HepG2 (cell line): ENCODE results near the gene RDM1. TPM values are rescaled to one million over a fixed set of nuclear protein-coding genes. Genes with fewer than 3 reads are reported as not detected.

Experiments
- ATAC-seq: fragments of 200-7000 bp; cut with Tn5 transposase; 3 replicates; pipeline ENCODE4 v1.9.1; 2020; ENCODE audit warnings: mild to moderate bottlenecking, moderate library complexity
- BruUV-seq: library from RNA; stranded (reverse); fragments of 400-500 nt; replicated peaks from 2 replicates; lab custom pipeline; 2021; lab: Mats Ljungman, UMichigan
- CTCF ChIA-PET: fragments of 300-600 bp; formaldehyde crosslinking; extraction: SDS; loops from one replicate; lab custom pipeline; 2021; ENCODE audit warnings: low total read pairs, inconsistent platforms, low intra/inter-chr PET ratio; lab: Yijun Ruan, JAX
- POLR2A ChIA-PET: fragments of 350-600 bp; sonication (Branson Sonifier 250); formaldehyde crosslinking; loops from one replicate; lab custom pipeline; 2020; ENCODE audit warnings: antibody characterized with exemption, inconsistent platforms; lab: Yijun Ruan, JAX
- DNase-seq: peaks from one replicate; pipeline ENCODE4 v3.0.0-alpha.2; 2015; ENCODE audit warnings: low spot score
- FAIRE-seq: peaks from 3 replicates; lab custom pipeline; 2011; peaks lifted over from hg19 to GRCh38; lab: Jason Lieb, UNC
- H2AFZ ChIP-seq: one replicate; pipeline ENCODE4 v1.6.1; 2011; ENCODE audit warnings: low read length, inconsistent platforms
- H3K27ac ChIP-seq: fragments of 300-600 bp; 3 replicates; pipeline ENCODE4 v1.8.0; 2011; ENCODE audit warnings: mixed run types, mild to moderate bottlenecking, mixed read lengths, low read length, inconsistent platforms; ENCODE audit not compliant: insufficient read depth; ENCODE audit errors: extremely low read length
- H3K27me3 ChIP-seq, 2 experiments: fragments of 200-600 bp in 1 of 2; 2 replicates in 1 of 2; 3 replicates in 1 of 2; pipeline versions ENCODE4 v1.6.0 to v1.8.0; 2011; ENCODE audit warnings: low read length in 2 of 2, mild to moderate bottlenecking in 2 of 2, moderate library complexity in 2 of 2, inconsistent platforms in 1 of 2; ENCODE audit not compliant: insufficient read depth in 2 of 2, control insufficient read depth in 1 of 2
- H3K36me3 ChIP-seq, 2 experiments: fragments of 200-600 bp in 1 of 2; replicated peaks in 1 of 2; 2 replicates in 1 of 2; 3 replicates in 1 of 2; pipeline versions ENCODE4 v1.5.1 to v1.8.0; 2011; ENCODE audit warnings: low read length in 2 of 2, inconsistent platforms in 1 of 2; ENCODE audit not compliant: insufficient read depth in 2 of 2, control insufficient read depth in 1 of 2
- H3K4me1 ChIP-seq: 2 replicates; pipeline ENCODE4 v1.5.1; 2012; ENCODE audit warnings: low read length, inconsistent platforms; ENCODE audit not compliant: insufficient read depth
- H3K4me2 ChIP-seq: 2 replicates; pipeline ENCODE4 v1.6.0; 2011; ENCODE audit warnings: low read depth, low read length, inconsistent platforms
- H3K4me3 ChIP-seq, 3 experiments: fragments of 200-600 bp in 1 of 3; sonication (generic), shearing (Covaris generic) in 1 of 3; replicated peaks in 1 of 3; 2 replicates each; pipeline ENCODE4 v1.5.1; 2011 to 2016; ENCODE audit warnings: low read length in 3 of 3, inconsistent platforms in 2 of 3, low read depth in 2 of 3, mild to moderate bottlenecking in 2 of 3, control low read depth in 1 of 3, mixed read lengths in 1 of 3; ENCODE audit not compliant: insufficient read depth in 1 of 3
- H3K79me2 ChIP-seq: one replicate; pipeline ENCODE4 v1.6.1; 2011; ENCODE audit warnings: low read length, inconsistent platforms; ENCODE audit not compliant: insufficient read depth
- H3K9ac ChIP-seq: 2 replicates; pipeline ENCODE4 v1.6.0; 2011; ENCODE audit warnings: mild to moderate bottlenecking, low read depth, low read length, inconsistent platforms; ENCODE audit not compliant: insufficient read depth
- H3K9me3 ChIP-seq: 2 replicates; pipeline ENCODE4 v1.5.1; 2012; ENCODE audit warnings: mild to moderate bottlenecking, low read length
- H4K20me1 ChIP-seq: 2 replicates; pipeline ENCODE4 v1.6.0; 2011; ENCODE audit warnings: inconsistent platforms, mild to moderate bottlenecking, low read length, moderate library complexity; ENCODE audit not compliant: insufficient read depth
- CSRNP2 ChIP-seq: sonication (generic); formaldehyde crosslinking; conservative IDR thresholded peaks from 2 replicates; pipeline ENCODE4 v1.8.0; 2022; ENCODE audit warnings: low read depth, missing genetic modification reagents
- FOXO4 ChIP-seq: sonication (generic); formaldehyde crosslinking; conservative IDR thresholded peaks from 2 replicates; pipeline ENCODE4 v1.8.1; 2023; ENCODE audit warnings: missing genetic modification reagents
- IKZF5 ChIP-seq: IDR thresholded peaks from 2 replicates; pipeline ENCODE4 v1.6.1; 2018; ENCODE audit warnings: missing genetic modification reagents, mild to moderate bottlenecking, missing compliant biosample characterization
- MAFK ChIP-seq, 2 experiments: IDR thresholded peaks in 1 of 2; conservative IDR thresholded peaks in 1 of 2; 2 replicates each; pipeline ENCODE4 v1.6.1; 2011; ENCODE audit warnings: improper control_type of control experiment in 2 of 2, low read length in 2 of 2
- NCOA5 ChIP-seq: sonication (generic); formaldehyde crosslinking; IDR thresholded peaks from 2 replicates; pipeline ENCODE4 v1.4.0; 2020; ENCODE audit warnings: missing genetic modification reagents
- U2AF2 ChIP-seq: fragments of 200-400 bp; formaldehyde crosslinking; IDR thresholded peaks from 2 replicates; pipeline ENCODE4 v1.6.1; 2017; ENCODE audit warnings: low read depth, mild to moderate bottlenecking, low read length
- ZNF747 ChIP-seq: sonication (generic); formaldehyde crosslinking; IDR thresholded peaks from 2 replicates; pipeline ENCODE4 v1.8.1; 2023; ENCODE audit warnings: missing genetic modification reagents, mild to moderate bottlenecking, borderline replicate concordance
- ZNF772 ChIP-seq: sonication (generic); formaldehyde crosslinking; IDR thresholded peaks from 2 replicates; pipeline ENCODE4 v1.5.0; 2020; ENCODE audit warnings: mild to moderate bottlenecking, missing genetic modification reagents
- ZNF780A ChIP-seq: sonication (generic); formaldehyde crosslinking; IDR thresholded peaks from 2 replicates; pipeline ENCODE4 v1.8.0; 2022; ENCODE audit warnings: mild to moderate bottlenecking, missing genetic modification reagents, moderate library complexity
- WGBS: methylation state at CpG from one replicate; pipeline ENCODE4 v1.1.6; 2017; ENCODE audit warnings: low lambda C conversion rate; 5-methylcytosine and 5-hydroxymethylcytosine counted together
- in situ Hi-C: cut with HindIII; loops from 2 replicates; pipeline ENCODE4 v1.10.0; 2017; ENCODE audit warnings: low pct_unique_long_range_greater_than_20kb; ENCODE audit not compliant: extremely low pct_ligation_motif_present
- intact Hi-C: fragments of 100-400 bp; cut with micrococcal nuclease; formaldehyde crosslinking; loops from one replicate; pipeline ENCODE4 v1.10.0; 2022; ENCODE audit not compliant: unreplicated experiment
- polyA plus RNA-seq, 8 experiments: library from polyadenylated mRNA; depleted of rRNA in 3 of 8; stranded (reverse) in 7 of 8; unstranded in 1 of 8; fragments of >200 nt; fragmentation: Illumina TruSeq in 4 of 8; extraction: Trizol in 4 of 8; gene quantifications; 2 replicates each; pipeline versions ENCODE4 v1.2.1 to v1.2.3, GENCODE V29; 2011 to 2016; ENCODE audit warnings: low read depth in 4 of 8, missing spikeins in 1 of 8, mixed read lengths in 1 of 8; ENCODE audit not compliant: insufficient read depth in 1 of 8
- total RNA-seq, 5 experiments: library from RNA; depleted of rRNA; stranded (reverse); fragments of >200 nt; fragmentation: Illumina TruSeq; extraction: Trizol; gene quantifications; 2 replicates each; pipeline ENCODE4 v1.2.3, GENCODE V29; 2016; ENCODE audit warnings: low read depth in 1 of 5

RDM1 gene
- total and polyA plus RNA-seq, 2 of the 13 experiments (the other 11 are each of a cell fraction or from before 2014, with no cell fraction given): 0.28 to 0.40 TPM

GRCh38 chr17:35893751-35894150, 36.8 kb downstream of the RDM1 start:
- ChIA-PET POLR2A (no interaction called here), CTCF (no interaction called here)
- 13% methylated on average over 4 of the region's 4 CpGs for WGBS
- FAIRE-seq: no peak
- no peak for DNase-seq
- Histone ChIP-seq H3K36me3 (no peaks in the 10 kb centered on the region), H3K79me2 (no peaks in the 10 kb centered on the region), H3K9me3 (no peaks in the 10 kb centered on the region), H2AFZ (no peak overlapping the region), H3K27me3 (peaks cover 1 to 3% of the 10 kb centered on the region in 2 experiments; a peak in 1 of 5 replicates), H3K27ac (no peak overlapping the region), H3K4me3 (no peak overlapping the region), H4K20me1 (no peaks in the 10 kb centered on the region), H3K4me2 (no peak overlapping the region), H3K9ac (no peak overlapping the region), H3K4me1 (no peaks in the 10 kb centered on the region)
- no peak for ATAC-seq
- intact Hi-C loops: no loop called here
- TF ChIP-seq IKZF5 (CRISPR knock-in tag) (no peak), CSRNP2 (no peak), ZNF780A (no peak), NCOA5 (CRISPR knock-in tag) (no peak), ZNF772 (no peak), FOXO4 (CRISPR knock-in tag) (no peak), U2AF2 (no peak), MAFK (conservative IDR thresholded peaks at IDR 0.05 in 1 of 2, IDR thresholded peaks at IDR 0.05 in 1 of 2; ENCODE audit: low read length in 2 of 2) (no peak), ZNF747 (CRISPR knock-in tag) (no peak)
- in situ Hi-C loops: no loop called here
- no TSS peak for BruUV-seq
